PC-3 (cell line): ENCODE data around the gene SAMD8. TPM values are rescaled to one million over a fixed set of nuclear protein-coding genes. Genes with fewer than 3 reads are reported as not detected.

Experiments used
- ATAC-seq: fragments of 200-7000 bp; cut with Tn5 transposase; 2 replicates; pipeline ENCODE4 v1.9.1; 2020; ENCODE audit warnings: mild to moderate bottlenecking, moderate library complexity
- BruUV-seq: library from RNA; stranded (reverse); fragments of 400-500 nt; replicated peaks from 2 replicates; lab custom pipeline; 2021; lab: Mats Ljungman, UMichigan
- CTCF ChIA-PET: fragments of 300-600 bp; sonication (Branson Sonifier 250); formaldehyde crosslinking; loops from one replicate; lab custom pipeline; 2022; ENCODE audit warnings: antibody characterized with exemption; lab: Charles Lee
- POLR2A ChIA-PET: fragments of 300-600 bp; sonication (Branson Sonifier 250); formaldehyde crosslinking; loops from one replicate; lab custom pipeline; 2022; ENCODE audit warnings: antibody characterized with exemption; ENCODE audit not compliant: unreplicated experiment; lab: Charles Lee
- DNase-seq: peaks from one replicate; pipeline ENCODE4 v3.0.0-alpha.2; 2015
- H2AFZ ChIP-seq: fragments of 300-600 bp; sonication (generic); 2 replicates; pipeline ENCODE4 v1.6.0; 2016; ENCODE audit warnings: antibody characterized with exemption, low read length
- H3F3A ChIP-seq: fragments of 300-600 bp; sonication (generic); one replicate; pipeline ENCODE4 v1.6.0; 2017; ENCODE audit warnings: antibody characterized with exemption, low read length, control low read depth, mild to moderate bottlenecking; ENCODE audit not compliant: unreplicated experiment
- H3K27ac ChIP-seq: fragments of 300-600 bp; sonication (generic); 2 replicates; pipeline ENCODE4 v1.5.1; 2016; ENCODE audit warnings: mild to moderate bottlenecking, low read length
- H3K27me3 ChIP-seq: fragments of 300-600 bp; sonication (generic); 2 replicates; pipeline ENCODE4 v1.6.1; 2016; ENCODE audit warnings: low read length, mixed read lengths
- H3K36me3 ChIP-seq: fragments of 300-600 bp; sonication (generic); 2 replicates; pipeline ENCODE4 v1.6.1; 2016; ENCODE audit warnings: low read depth, mixed run types, low read length, mixed read lengths
- H3K4me1 ChIP-seq: fragments of 300-600 bp; sonication (generic); 2 replicates; pipeline ENCODE4 v1.5.1; 2016; ENCODE audit warnings: low read length; ENCODE audit not compliant: insufficient read depth
- H3K4me2 ChIP-seq: fragments of 300-600 bp; sonication (generic); 2 replicates; pipeline ENCODE4 v1.6.0; 2016; ENCODE audit warnings: low read length
- H3K4me3 ChIP-seq: fragments of 300-600 bp; sonication (generic); 2 replicates; pipeline ENCODE4 v1.5.1; 2016; ENCODE audit warnings: mild to moderate bottlenecking, low read length, mixed read lengths
- H3K79me2 ChIP-seq: fragments of 300-600 bp; sonication (generic); 2 replicates; pipeline ENCODE4 v1.6.1; 2017; ENCODE audit warnings: low read length, mixed read lengths
- H3K9ac ChIP-seq: fragments of 300-600 bp; sonication (generic); 2 replicates; pipeline ENCODE4 v1.6.0; 2016; ENCODE audit warnings: mild to moderate bottlenecking, low read length
- H3K9me2 ChIP-seq: fragments of 300-600 bp; sonication (generic); replicated peaks from 2 replicates; pipeline ENCODE4 v1.6.1; 2016; ENCODE audit warnings: mixed run types, low read length, mixed read lengths
- H3K9me3 ChIP-seq: fragments of 300-600 bp; sonication (generic); 2 replicates; pipeline ENCODE4 v1.6.1; 2016; ENCODE audit warnings: low read length, mixed read lengths
- H4K20me1 ChIP-seq: fragments of 300-600 bp; sonication (generic); 2 replicates; pipeline ENCODE4 v1.6.1; 2016; ENCODE audit warnings: low read length, mixed read lengths
- CTCF ChIP-seq: fragments of 300-600 bp; sonication (generic); conservative IDR thresholded peaks from 2 replicates; pipeline ENCODE4 v1.5.1; 2017; ENCODE audit warnings: antibody characterized with exemption, low read depth, mild to moderate bottlenecking, low read length
- EZH2 ChIP-seq: fragments of 300-600 bp; sonication (generic); IDR thresholded peaks from one replicate; pipeline ENCODE4 v1.6.1; 2017; ENCODE audit warnings: antibody characterized with exemption, mild to moderate bottlenecking, low read length; ENCODE audit not compliant: unreplicated experiment
- EZH2phosphoT487 ChIP-seq: fragments of 300-600 bp; sonication (generic); IDR thresholded peaks from 2 replicates; pipeline ENCODE4 v1.6.1; 2018; ENCODE audit warnings: mild to moderate bottlenecking, antibody characterized with exemption, low read length, borderline replicate concordance
- intact Hi-C: fragments of 100-400 bp; cut with micrococcal nuclease; formaldehyde crosslinking; loops from 2 replicates; pipeline ENCODE4 v1.9.0; 2023
- total RNA-seq: library from RNA; depleted of rRNA; stranded (reverse); fragments of >200 nt; gene quantifications from 2 replicates; pipeline ENCODE4 v1.2.3, GENCODE V29; 2014

The SAMD8 gene
- total RNA-seq, 1 experiment from 2014 or later = 47.4 TPM

- CTCF ChIA-PET = interaction anchor here (0.6 kb wide), 1 partner anchor 131 kb away, joined by 9 read pairs; no protein-coding TSS in a partner anchor
- Histone ChIP-seq H3K79me2 (no peaks in the 10 kb centered on the region), H2AFZ (no peak overlapping the region), H3F3A (no peaks in the 10 kb centered on the region), H3K9ac (no peak overlapping the region), H3K9me3 (no peaks in the 10 kb centered on the region), H4K20me1 (no peaks in the 10 kb centered on the region), H3K4me3 (no peak overlapping the region), H3K4me1 (0 out of 2 replicates have a peak, but pooled peaks cover under 1% of the 10 kb centered on the region), H3K9me2 (no peaks in the 10 kb centered on the region), H3K4me2 (no peak overlapping the region), H3K27ac (no peak overlapping the region), H3K27me3 (no peaks in the 10 kb centered on the region), H3K36me3 (no peaks in the 10 kb centered on the region)
- ATAC-seq = no peak
- POLR2A ChIA-PET = interaction anchor here (0.6 kb wide), 1 partner anchor 849 kb away, joined by 3 read pairs; no protein-coding TSS in a partner anchor
- intact Hi-C loops = loop anchor here (5.0 kb wide), 1 partner anchor 226 kb away; no protein-coding TSS in a partner anchor
- TF ChIP-seq EZH2 (no peak), CTCF (no peak), EZH2phosphoT487 (no peak)
- no TSS peak for BruUV-seq
- no peak for DNase-seq
Measured at GRCh38 chr10:75102830-75103673, 8.4 kb upstream of the SAMD8 start.

GRCh38 chr10:75103881-75104686, 7.4 kb upstream of the SAMD8 start:
- intact Hi-C loops = loop anchor here (5.0 kb wide), 1 partner anchor 227 kb away; no protein-coding TSS in a partner anchor
- POLR2A ChIA-PET = interaction anchor here (0.5 kb wide), 1 partner anchor 278 kb away, joined by 16 read pairs; no protein-coding TSS in a partner anchor

More at GRCh38 chr10:75103881-75104686, 7.4 kb upstream of the SAMD8 start:
- no peak overlapping the region for H3K4me2 ChIP-seq
- CTCF ChIA-PET = no interaction called here
- H3F3A ChIP-seq = no peaks in the 10 kb centered on the region
- no peak overlapping the region for H3K4me3 ChIP-seq
- no peak for TF ChIP-seq EZH2
- TF ChIP-seq EZH2phosphoT487 = no peak
- no peak for TF ChIP-seq CTCF
- no peaks in the 10 kb centered on the region for H3K9me3 ChIP-seq
- ATAC-seq (no peak), DNase-seq (no peak)
- H3K9ac ChIP-seq = no peak overlapping the region
- H3K79me2 ChIP-seq = no peaks in the 10 kb centered on the region
- no peak overlapping the region for H3K27ac ChIP-seq
- no peak overlapping the region for H2AFZ ChIP-seq
- no peaks in the 10 kb centered on the region for H4K20me1 ChIP-seq
- no peaks in the 10 kb centered on the region for H3K9me2 ChIP-seq
- H3K4me1 ChIP-seq = 0 out of 2 replicates have a peak, but pooled peaks cover 3% of the 10 kb centered on the region
- no TSS peak for BruUV-seq
- H3K27me3 ChIP-seq = no peaks in the 10 kb centered on the region
- no peaks in the 10 kb centered on the region for H3K36me3 ChIP-seq
